Coronary artery (tissue), 2 donors: ENCODE measurements around the gene PRKCZ.
A peak's percentile ranks its signal among the peaks of the same experiment; 100 is the strongest.
"Not testable (repeated sequence)": the region's sequence is repeated elsewhere in the genome, so short reads cannot be mapped to it uniquely, and the experiment has no call there.

Experiments
- DNase-seq: peaks from one replicate; pipeline ENCODE4 v3.0.0-alpha.2; 2017; ENCODE audit warnings: low spot score
- H3K27ac ChIP-seq, 2 donors: fragments of 200-600 bp; sonication (generic); one replicate each; pipeline ENCODE4 v1.5.1; 2016 to 2019
- H3K4me3 ChIP-seq: fragments of 200-600 bp; sonication (generic); 2 replicates; pipeline ENCODE4 v1.5.1; 2016; ENCODE audit warnings: mild to moderate bottlenecking, moderate library complexity
- CTCF ChIP-seq: fragments of 200-600 bp; sonication (generic); IDR thresholded peaks from one replicate; pipeline ENCODE4 v1.5.1; 2019; ENCODE audit warnings: antibody characterized with exemption

The PRKCZ gene

GRCh38 chr1:2135441-2135841 lies 85.2 kb downstream of the PRKCZ start:
- peak; percentile 90 for DNase-seq
- no peak for TF ChIP-seq CTCF
- H3K4me3 ChIP-seq = peak overlapping the region; percentile 28
- peak overlapping the region; percentile 40 to 90 for H3K27ac ChIP-seq

- DNase-seq = no peak
- peak overlapping the region in 1 of 2 donors; percentile 90 for H3K27ac ChIP-seq
- no peak overlapping the region for H3K4me3 ChIP-seq
- no peak for TF ChIP-seq CTCF
Measured at GRCh38 chr1:2135941-2136340, 85.7 kb downstream of the PRKCZ start.

GRCh38 chr1:2136386-2137235 lies 86.4 kb downstream of the PRKCZ start:
- Histone ChIP-seq H3K4me3 (no peak overlapping the region), H3K27ac (peak overlapping the region in 1 of 2 donors; percentile 90)
- TF ChIP-seq CTCF = no peak
- DNase-seq = no peak

GRCh38 chr1:2137257-2138121 lies 87.3 kb downstream of the PRKCZ start:
- no peak for TF ChIP-seq CTCF
- DNase-seq = no peak
- H3K4me3 ChIP-seq = no peak overlapping the region
- no peak overlapping the region for H3K27ac ChIP-seq

GRCh38 chr1:2139156-2139555 lies 88.9 kb downstream of the PRKCZ start:
- not testable (repeated sequence) for DNase-seq, H3K4me3 ChIP-seq, H3K27ac ChIP-seq

- H3K27ac ChIP-seq = no peak overlapping the region
- no peak for TF ChIP-seq CTCF
- H3K4me3 ChIP-seq = no peak overlapping the region
- DNase-seq = no peak
Measured at GRCh38 chr1:2141025-2141424, 90.8 kb downstream of the PRKCZ start.

GRCh38 chr1:2143814-2144500 lies 93.7 kb downstream of the PRKCZ start:
- no peak for TF ChIP-seq CTCF
- no peak overlapping the region for H3K27ac ChIP-seq
- DNase-seq = no peak
- H3K4me3 ChIP-seq = no peak overlapping the region
